ENCODE measurements around the gene SELE. TPM values are rescaled to one million over a fixed set of nuclear protein-coding genes. Genes with fewer than 3 reads are reported as not detected.

SELE gene
- total and polyA plus RNA-seq, 8 donors: 0.51 to 3.1 (median 0.69) TPM; not detected in 1

GRCh38 chr1:169696273-169697100, 37.4 kb downstream of the SELE start:
- no peak for DNase-seq
- intact Hi-C loops (cut with DNase I): no loop called here
- H3K4me1 ChIP-seq: no peaks in the 10 kb centered on the region
- H3K27me3 ChIP-seq: no peaks in the 10 kb centered on the region
- no peaks in the 10 kb centered on the region for H3K36me3 ChIP-seq
- TF ChIP-seq CTCF (IDR thresholded peaks at IDR 0.05): no peak
- H3K27ac ChIP-seq: no peak overlapping the region
- no peak for FAIRE-seq
- H3K9me3 ChIP-seq: no peaks in the 10 kb centered on the region
- ATAC-seq: no peak
- no peak overlapping the region for H3K4me3 ChIP-seq
- WGBS, 2 donors: 60 to 76% methylated on average over 3 of the region's 3 CpGs

- Histone ChIP-seq H3K36me3 (no peaks in the 10 kb centered on the region), H3K27ac (no peak overlapping the region), H3K9me3 (no peaks in the 10 kb centered on the region), H3K4me1 (no peaks in the 10 kb centered on the region), H3K4me3 (no peak overlapping the region), H3K27me3 (no peaks in the 10 kb centered on the region)
- intact Hi-C loops (cut with DNase I): no loop called here
- FAIRE-seq (no peak), DNase-seq (no peak), ATAC-seq (peak in 1 of 4 donors; percentile 45)
- TF ChIP-seq CTCF (IDR thresholded peaks at IDR 0.05): no peak
- WGBS, 2 donors: 33 to 44% methylated on average over 5 of the region's 5 CpGs
Measured at GRCh38 chr1:169694304-169695075, 39.4 kb downstream of the SELE start.

- no peaks in the 10 kb centered on the region for H3K27me3 ChIP-seq
- FAIRE-seq: no peak
- ATAC-seq: no peak
- no peaks in the 10 kb centered on the region for H3K9me3 ChIP-seq
- no peak for DNase-seq
- TF ChIP-seq CTCF (IDR thresholded peaks at IDR 0.05): no peak
- H3K4me1 ChIP-seq: no peaks in the 10 kb centered on the region
- WGBS, 2 donors: 81 to 87% methylated on average over 4 of the region's 4 CpGs
- H3K27ac ChIP-seq: no peak overlapping the region
- H3K4me3 ChIP-seq: no peak overlapping the region
- H3K36me3 ChIP-seq: no peaks in the 10 kb centered on the region
- intact Hi-C loops (cut with DNase I): no loop called here
Measured at GRCh38 chr1:169692756-169693460, 41.0 kb downstream of the SELE start.

GRCh38 chr1:169690489-169690888, 43.4 kb downstream of the SELE start:
- no peak for TF ChIP-seq CTCF (IDR thresholded peaks at IDR 0.05)
- DNase-seq: no peak
- FAIRE-seq: no peak
- H3K27me3 ChIP-seq: no peaks in the 10 kb centered on the region
- H3K4me1 ChIP-seq: no peaks in the 10 kb centered on the region
- no peak overlapping the region for H3K27ac ChIP-seq
- intact Hi-C loops (cut with DNase I): no loop called here
- H3K36me3 ChIP-seq: no peaks in the 10 kb centered on the region
- no peak overlapping the region for H3K4me3 ChIP-seq
- no peaks in the 10 kb centered on the region for H3K9me3 ChIP-seq
- ATAC-seq: no peak
